GM23338 (cell line): ENCODE measurements around the gene CIDEA. TPM values are rescaled to one million over a fixed set of nuclear protein-coding genes. Genes with fewer than 3 reads are reported as not detected.

Experiments used
- ATAC-seq: fragments of 200-7000 bp; cut with Tn5 transposase; 3 replicates; pipeline ENCODE4 v1.9.1; 2020
- DNase-seq: peaks from one replicate; pipeline ENCODE4 v3.0.0-alpha.2; 2015; ENCODE audit warnings: low spot score
- H2AFZ ChIP-seq: fragments of 200-600 bp; sonication (generic); 2 replicates; pipeline ENCODE4 v1.8.0; 2016; ENCODE audit warnings: antibody characterized with exemption, mild to moderate bottlenecking, moderate library complexity
- H3F3A ChIP-seq: fragments of 200-600 bp; sonication (generic); replicated peaks from 2 replicates; pipeline ENCODE4 v1.8.0; 2017; ENCODE audit warnings: antibody characterized with exemption, mixed run types, low read depth
- H3K27ac ChIP-seq: fragments of 200-600 bp; sonication (generic); 2 replicates; pipeline ENCODE4 v1.6.1; 2016; ENCODE audit warnings: low read depth
- H3K27me3 ChIP-seq: fragments of 200-600 bp; sonication (generic); 2 replicates; pipeline ENCODE4 v1.8.0; 2016; ENCODE audit warnings: mild to moderate bottlenecking, mixed run types, moderate library complexity; ENCODE audit not compliant: insufficient read depth
- H3K36me3 ChIP-seq: fragments of 200-600 bp; sonication (generic); 2 replicates; pipeline ENCODE4 v1.8.0; 2016; ENCODE audit warnings: mild to moderate bottlenecking; ENCODE audit not compliant: insufficient read depth
- H3K4me1 ChIP-seq: fragments of 200-600 bp; sonication (generic); 2 replicates; pipeline ENCODE4 v1.8.0; 2016; ENCODE audit warnings: mild to moderate bottlenecking, moderate library complexity; ENCODE audit not compliant: insufficient read depth
- H3K4me2 ChIP-seq: fragments of 200-600 bp; sonication (generic); 2 replicates; pipeline ENCODE4 v1.7.1; 2017; ENCODE audit warnings: mixed run types
- H3K4me3 ChIP-seq: fragments of 200-600 bp; sonication (generic); 2 replicates; pipeline ENCODE4 v1.6.1; 2016; ENCODE audit warnings: mixed run types
- H3K79me2 ChIP-seq: fragments of 200-600 bp; sonication (generic); replicated peaks from 2 replicates; pipeline ENCODE4 v1.8.0; 2017; ENCODE audit warnings: mild to moderate bottlenecking; ENCODE audit not compliant: insufficient read depth
- H3K9me2 ChIP-seq: fragments of 200-600 bp; sonication (generic); 2 replicates; pipeline ENCODE4 v1.8.0; 2017; ENCODE audit not compliant: insufficient read depth
- H4K20me1 ChIP-seq: fragments of 200-600 bp; sonication (generic); replicated peaks from 2 replicates; pipeline ENCODE4 v1.8.0; 2017; ENCODE audit warnings: mild to moderate bottlenecking; ENCODE audit not compliant: insufficient read depth
- H3K27ac Mint-ChIP-seq: 2 replicates; pipeline ENCODE4 v1.8.0; 2020; ENCODE audit warnings: inconsistent platforms, mild to moderate bottlenecking, moderate library complexity, mixed read lengths
- H3K27me3 Mint-ChIP-seq: 3 replicates; pipeline ENCODE4 v1.8.0; 2022; ENCODE audit warnings: low read depth, mild to moderate bottlenecking, moderate library complexity, mixed read lengths, inconsistent platforms; ENCODE audit not compliant: insufficient read depth, poor library complexity
- H3K36me3 Mint-ChIP-seq: 3 replicates; pipeline ENCODE4 v1.8.0; 2021; ENCODE audit warnings: low read depth, mild to moderate bottlenecking, inconsistent platforms, moderate library complexity, mixed read lengths
- H3K4me1 Mint-ChIP-seq: 3 replicates; pipeline ENCODE4 v1.8.0; 2020; ENCODE audit warnings: mild to moderate bottlenecking, inconsistent platforms, mixed read lengths
- H3K4me3 Mint-ChIP-seq: 3 replicates; pipeline ENCODE4 v1.8.0; 2021; ENCODE audit warnings: moderate library complexity, mild to moderate bottlenecking, inconsistent platforms, mixed read lengths
- H3K9me3 Mint-ChIP-seq: 3 replicates; pipeline ENCODE4 v1.8.0; 2020; ENCODE audit warnings: moderate library complexity, mild to moderate bottlenecking, inconsistent platforms, mixed read lengths
- ETS1 ChIP-seq: IDR thresholded peaks from 2 replicates; pipeline ENCODE4 v1.6.1; 2016; ENCODE audit warnings: antibody characterized with exemption
- EZH2 ChIP-seq: fragments of 200-600 bp; sonication (generic); IDR thresholded peaks from one replicate; pipeline ENCODE4 v1.8.0; 2017; ENCODE audit warnings: antibody characterized with exemption, mild to moderate bottlenecking, low read depth; ENCODE audit not compliant: unreplicated experiment
- POLR2AphosphoS5 ChIP-seq: IDR thresholded peaks from 2 replicates; pipeline ENCODE4 v1.6.1; 2016; ENCODE audit warnings: antibody characterized with exemption, low read depth
- REST ChIP-seq: IDR thresholded peaks from one replicate; pipeline ENCODE4 v1.6.1; 2018; ENCODE audit warnings: antibody characterized with exemption; ENCODE audit not compliant: unreplicated experiment
- STAT1 ChIP-seq: IDR thresholded peaks from one replicate; pipeline ENCODE4 v1.6.1; 2016; ENCODE audit warnings: antibody characterized with exemption; ENCODE audit not compliant: unreplicated experiment
- ZNF114 ChIP-seq: fragments of 250-450 bp; sonication (Bioruptor Pico); IDR thresholded peaks from 2 replicates; pipeline ENCODE4 v1.5.0; 2020; ENCODE audit warnings: mild to moderate bottlenecking, moderate library complexity
- ZNF331 ChIP-seq: fragments of 250-450 bp; sonication (Bioruptor Pico); IDR thresholded peaks from 2 replicates; pipeline ENCODE4 v1.5.0; 2020; ENCODE audit warnings: low read depth, mild to moderate bottlenecking, moderate library complexity
- ZNF462 ChIP-seq: fragments of 250-450 bp; sonication (Bioruptor Pico); IDR thresholded peaks from 2 replicates; pipeline ENCODE4 v1.5.0; 2020; ENCODE audit warnings: mild to moderate bottlenecking, moderate library complexity
- polyA plus RNA-seq: library from polyadenylated mRNA; unstranded; fragments of >200 nt; fragmentation: Nextera tagmentation; extraction: Ambion mirVana; gene quantifications from 2 replicates; pipeline ENCODE4 v1.2.1, GENCODE V29; 2016
- total RNA-seq: library from RNA; depleted of rRNA; stranded (reverse); fragments of >200 nt; shearing (Covaris generic); gene quantifications from 2 replicates; pipeline ENCODE4 v1.2.3, GENCODE V29; 2014

The CIDEA gene
- total and polyA plus RNA-seq, 2 experiments from 2014 or later: 0.45 TPM; not detected in 1

GRCh38 chr18:12262748-12263147 is 8.6 kb downstream of the CIDEA start (continued):
- TF ChIP-seq REST: no peak
- no peak for TF ChIP-seq ZNF114 (CRISPR knock-in tag)
- no peak for TF ChIP-seq ZNF331 (CRISPR knock-in tag)

GRCh38 chr18:12264864-12265263 is 10.7 kb downstream of the CIDEA start:
- H3K27ac ChIP-seq: no peak overlapping the region
- H3K4me3 Mint-ChIP-seq: no peak overlapping the region
- H3K9me3 Mint-ChIP-seq: no peaks in the 10 kb centered on the region
- no peaks in the 10 kb centered on the region for H3K9me2 ChIP-seq
- H2AFZ ChIP-seq: no peak overlapping the region
- H3K36me3 Mint-ChIP-seq: no peaks in the 10 kb centered on the region
- H3K27me3 ChIP-seq: no peaks in the 10 kb centered on the region
- TF ChIP-seq ETS1 (no peak), STAT1 (no peak), POLR2AphosphoS5 (no peak), EZH2 (no peak)
- no peak overlapping the region for H3K27ac Mint-ChIP-seq
- no peak overlapping the region for H3K4me3 ChIP-seq
- no peaks in the 10 kb centered on the region for H3K4me1 ChIP-seq
- H4K20me1 ChIP-seq: no peaks in the 10 kb centered on the region
- H3K4me1 Mint-ChIP-seq: no peaks in the 10 kb centered on the region
- no peaks in the 10 kb centered on the region for H3F3A ChIP-seq
- no peak overlapping the region for H3K4me2 ChIP-seq
- H3K36me3 ChIP-seq: no peaks in the 10 kb centered on the region
- no peaks in the 10 kb centered on the region for H3K79me2 ChIP-seq
- DNase-seq: no peak
- H3K27me3 Mint-ChIP-seq: peaks cover 5% of the 10 kb centered on the region
- no peak for ATAC-seq

- Histone ChIP-seq H4K20me1 (no peaks in the 10 kb centered on the region), H3K36me3 (no peaks in the 10 kb centered on the region), H3F3A (no peaks in the 10 kb centered on the region), H3K27me3 (no peaks in the 10 kb centered on the region), H3K79me2 (no peaks in the 10 kb centered on the region), H2AFZ (peak overlapping the region; percentile 97), H3K4me3 (peak overlapping the region; percentile 80), H3K4me1 (no peaks in the 10 kb centered on the region; the same call in 1 of the 2 replicates), H3K4me2 (peak overlapping the region; percentile 86), H3K27ac (no peak overlapping the region), H3K9me2 (no peaks in the 10 kb centered on the region)
- Mint-ChIP-seq H3K27me3 (peaks cover 5% of the 10 kb centered on the region), H3K9me3 (no peaks in the 10 kb centered on the region), H3K36me3 (no peaks in the 10 kb centered on the region), H3K27ac (no peak overlapping the region), H3K4me3 (peak overlapping the region; percentile 69), H3K4me1 (peaks cover 5% of the 10 kb centered on the region; the same call in 1 of the 3 replicates)
- ATAC-seq (peak; percentile 97), DNase-seq (peak; percentile 91)
- 0 out of 2 replicates have a peak, but pooled peaks have one; percentile 10 for TF ChIP-seq ZNF462 (CRISPR knock-in tag)
- no peak for TF ChIP-seq EZH2
These were observed 17.4 kb downstream of the CIDEA start for GRCh38 chr18:12271376-12272235.
